Thoracic aorta (tissue), 2 donors: Measurements from ENCODE around the gene EFEMP1. TPM values are rescaled to one million over a fixed set of nuclear protein-coding genes. Genes with fewer than 3 reads are reported as not detected.
A peak's percentile ranks its signal among the peaks of the same experiment; 100 is the strongest.

Source experiments
- ATAC-seq: fragments of 150-250 bp; one replicate; pipeline ENCODE4 v1.8.0; 2017; ENCODE audit warnings: low read depth; ENCODE audit not compliant: insufficient number of reproducible peaks, low FRiP score
- DNase-seq: peaks from one replicate; pipeline ENCODE4 v3.0.0-alpha.2; 2020; ENCODE audit warnings: low spot score
- H3K27ac ChIP-seq, 2 donors: fragments of 200-600 bp; sonication (generic); 1 replicate in 1 of 2; 2 replicates in 1 of 2; pipeline ENCODE4 v1.5.1; 2016; ENCODE audit warnings: mild to moderate bottlenecking in 2 of 2, moderate library complexity in 2 of 2
- H3K27me3 ChIP-seq: fragments of 200-600 bp; sonication (generic); replicated peaks from 2 replicates; pipeline ENCODE4 v1.6.0; 2016; ENCODE audit warnings: mild to moderate bottlenecking; ENCODE audit not compliant: insufficient read depth
- H3K36me3 ChIP-seq: fragments of 200-600 bp; sonication (generic); one replicate; pipeline ENCODE4 v1.5.1; 2016
- H3K4me1 ChIP-seq, 2 donors: fragments of 200-600 bp; sonication (generic); 1 replicate in 1 of 2; 2 replicates in 1 of 2; pipeline versions ENCODE4 v1.5.1 to v1.6.0; 2016; ENCODE audit warnings: low read depth in 2 of 2, mild to moderate bottlenecking in 1 of 2; ENCODE audit not compliant: control insufficient read depth in 1 of 2
- H3K4me3 ChIP-seq: fragments of 200-600 bp; sonication (generic); 2 replicates; pipeline ENCODE4 v1.5.1; 2016; ENCODE audit warnings: mild to moderate bottlenecking
- H3K9me3 ChIP-seq: fragments of 200-600 bp; sonication (generic); 2 replicates; pipeline ENCODE4 v1.5.1; 2016
- total RNA-seq, 2 donors: library from RNA; depleted of rRNA; stranded (reverse); fragments of >200 nt; gene quantifications; one replicate each; pipeline versions ENCODE4 v1.1.0 to v1.2.3, GENCODE V29; 2016
- TF ChIP-seq, protein P1 (sequence below): fragments of 200-600 bp; sonication (generic); IDR thresholded peaks from one replicate; pipeline ENCODE4 v1.5.1; 2019; ENCODE audit warnings: antibody characterized with exemption

EFEMP1 gene
- total RNA-seq, 2 donors from 2014 or later = 1,782 to 2,754 TPM

GRCh38 chr2:55856936-55857335 lies 66.6 kb downstream of the EFEMP1 start:
- no peak overlapping the region for H3K4me3 ChIP-seq
- peaks cover 23 to 46% of the 10 kb centered on the region in 2 donors for H3K4me1 ChIP-seq
- ATAC-seq (no peak), DNase-seq (no peak)
- no peaks in the 10 kb centered on the region for H3K36me3 ChIP-seq
- no peaks in the 10 kb centered on the region for H3K9me3 ChIP-seq
- H3K27me3 ChIP-seq = no peaks in the 10 kb centered on the region
- H3K27ac ChIP-seq = peak overlapping the region in 1 of 2 donors; percentile 8
- TF ChIP-seq, protein P1, sequence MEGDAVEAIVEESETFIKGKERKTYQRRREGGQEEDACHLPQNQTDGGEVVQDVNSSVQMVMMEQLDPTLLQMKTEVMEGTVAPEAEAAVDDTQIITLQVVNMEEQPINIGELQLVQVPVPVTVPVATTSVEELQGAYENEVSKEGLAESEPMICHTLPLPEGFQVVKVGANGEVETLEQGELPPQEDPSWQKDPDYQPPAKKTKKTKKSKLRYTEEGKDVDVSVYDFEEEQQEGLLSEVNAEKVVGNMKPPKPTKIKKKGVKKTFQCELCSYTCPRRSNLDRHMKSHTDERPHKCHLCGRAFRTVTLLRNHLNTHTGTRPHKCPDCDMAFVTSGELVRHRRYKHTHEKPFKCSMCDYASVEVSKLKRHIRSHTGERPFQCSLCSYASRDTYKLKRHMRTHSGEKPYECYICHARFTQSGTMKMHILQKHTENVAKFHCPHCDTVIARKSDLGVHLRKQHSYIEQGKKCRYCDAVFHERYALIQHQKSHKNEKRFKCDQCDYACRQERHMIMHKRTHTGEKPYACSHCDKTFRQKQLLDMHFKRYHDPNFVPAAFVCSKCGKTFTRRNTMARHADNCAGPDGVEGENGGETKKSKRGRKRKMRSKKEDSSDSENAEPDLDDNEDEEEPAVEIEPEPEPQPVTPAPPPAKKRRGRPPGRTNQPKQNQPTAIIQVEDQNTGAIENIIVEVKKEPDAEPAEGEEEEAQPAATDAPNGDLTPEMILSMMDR = no peak

DNA sequence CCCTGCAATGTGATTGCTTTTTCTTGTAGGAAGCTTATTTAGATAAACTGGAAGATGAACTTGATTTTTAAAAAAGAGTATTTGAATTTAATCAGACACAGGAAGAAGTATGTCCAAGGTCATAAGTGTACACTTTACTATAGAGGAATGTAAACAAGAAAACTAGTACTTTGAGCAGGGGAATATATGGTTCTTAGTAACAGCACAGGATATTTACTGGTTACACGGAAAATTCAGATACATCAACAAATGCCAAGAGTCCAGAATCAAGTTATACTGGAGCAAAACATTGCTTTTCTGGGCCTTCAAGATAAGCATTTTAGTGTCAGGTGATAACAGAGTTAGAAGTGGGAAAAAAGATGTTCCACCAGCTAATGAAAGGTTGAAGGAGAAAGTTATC lies 75.5 kb downstream of the EFEMP1 start:
- Histone ChIP-seq H3K4me1 (peaks cover 0 to 37% of the 10 kb centered on the region in 2 donors), H3K27me3 (no peaks in the 10 kb centered on the region), H3K27ac (no peak overlapping the region), H3K4me3 (no peak overlapping the region), H3K36me3 (no peaks in the 10 kb centered on the region), H3K9me3 (no peaks in the 10 kb centered on the region)
- no peak for DNase-seq
- ATAC-seq = no peak
- TF ChIP-seq, protein P1 = no peak

DNA sequence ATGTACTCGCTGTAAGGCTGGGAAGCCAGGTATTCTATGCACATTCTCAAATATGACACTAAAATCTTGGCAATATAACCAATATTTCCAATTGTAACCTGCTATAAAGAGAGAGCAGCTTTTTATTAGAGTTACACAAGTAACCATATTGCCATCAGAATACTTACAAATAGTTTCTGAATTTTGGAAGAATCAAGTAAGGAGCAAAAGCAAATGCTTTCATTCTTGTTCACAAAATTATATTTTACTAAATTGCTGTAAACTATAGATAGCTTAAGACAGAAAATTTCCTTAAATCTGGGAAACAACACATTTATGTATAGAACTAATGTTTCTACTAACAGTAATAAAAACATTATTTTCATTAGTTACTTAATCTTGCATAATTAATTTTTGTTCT lies 77.2 kb downstream of the EFEMP1 start:
- TF ChIP-seq, protein P1 = no peak
- Histone ChIP-seq H3K4me1 (peaks cover 0 to 36% of the 10 kb centered on the region in 2 donors), H3K9me3 (no peaks in the 10 kb centered on the region), H3K36me3 (no peaks in the 10 kb centered on the region), H3K4me3 (no peak overlapping the region), H3K27me3 (no peaks in the 10 kb centered on the region), H3K27ac (no peak overlapping the region)
- DNase-seq = no peak
- ATAC-seq = no peak

GRCh38 chr2:55844986-55845385 lies 78.6 kb downstream of the EFEMP1 start:
- Histone ChIP-seq H3K27ac (peak overlapping the region; percentile 29 to 34), H3K27me3 (no peaks in the 10 kb centered on the region), H3K36me3 (no peaks in the 10 kb centered on the region), H3K4me1 (peaks cover 0 to 35% of the 10 kb centered on the region in 2 donors), H3K9me3 (no peaks in the 10 kb centered on the region), H3K4me3 (no peak overlapping the region)
- no peak for ATAC-seq
- TF ChIP-seq, protein P1 = no peak
- no peak for DNase-seq

DNA sequence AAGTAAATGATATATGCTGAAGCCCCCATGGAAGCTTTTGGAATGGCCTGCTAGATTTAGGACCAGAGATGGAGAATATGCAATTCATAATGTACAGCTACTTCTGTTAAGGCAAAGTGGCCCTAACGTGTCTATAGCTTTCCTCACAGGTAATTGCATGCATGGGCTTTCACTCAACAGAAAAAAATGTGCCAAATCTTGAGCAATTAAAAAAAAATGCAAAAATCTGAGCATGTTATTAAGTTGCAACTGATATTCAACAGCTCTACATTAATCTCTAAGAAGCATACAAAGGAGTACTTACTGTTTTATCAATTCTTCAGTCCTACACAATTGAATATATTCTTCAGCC lies 79.6 kb downstream of the EFEMP1 start:
- H3K36me3 ChIP-seq = no peaks in the 10 kb centered on the region
- TF ChIP-seq, protein P1 = no peak
- ATAC-seq = no peak
- H3K27ac ChIP-seq = peak overlapping the region in 1 of 2 donors; percentile 29
- peaks cover 0 to 41% of the 10 kb centered on the region in 2 donors for H3K4me1 ChIP-seq
- H3K9me3 ChIP-seq = no peaks in the 10 kb centered on the region
- no peak overlapping the region for H3K4me3 ChIP-seq
- no peaks in the 10 kb centered on the region for H3K27me3 ChIP-seq
- no peak for DNase-seq
